Gastrocnemius medialis (tissue), 4 donors: Measurements from ENCODE around the gene LILRB4.

Source experiments
- POLR2A ChIP-seq, 2 donors: fragments of 450-650 bp; IDR thresholded peaks; one replicate each; pipeline ENCODE4 v1.6.1; 2017; ENCODE audit warnings: antibody characterized with exemption in 2 of 2, mild to moderate bottlenecking in 2 of 2, moderate library complexity in 2 of 2
- TF ChIP-seq, protein P1 (sequence below), 5 experiments: fragments of 450-650 bp in 3 of 5; fragments of 200-600 bp in 2 of 5; sonication (generic) in 2 of 5; IDR thresholded peaks in 4 of 5; conservative IDR thresholded peaks in 1 of 5; 1 replicate in 4 of 5; 2 replicates in 1 of 5; pipeline ENCODE4 v1.5.1; 2016 to 2019; ENCODE audit warnings: antibody characterized with exemption in 5 of 5, mild to moderate bottlenecking in 3 of 5, moderate library complexity in 3 of 5

GRCh38 chr19:54673222-54673621, 10.4 kb downstream of the LILRB4 start:
- TF ChIP-seq POLR2A (IDR thresholded peaks at IDR 0.05) = no peak
- TF ChIP-seq, protein P1, sequence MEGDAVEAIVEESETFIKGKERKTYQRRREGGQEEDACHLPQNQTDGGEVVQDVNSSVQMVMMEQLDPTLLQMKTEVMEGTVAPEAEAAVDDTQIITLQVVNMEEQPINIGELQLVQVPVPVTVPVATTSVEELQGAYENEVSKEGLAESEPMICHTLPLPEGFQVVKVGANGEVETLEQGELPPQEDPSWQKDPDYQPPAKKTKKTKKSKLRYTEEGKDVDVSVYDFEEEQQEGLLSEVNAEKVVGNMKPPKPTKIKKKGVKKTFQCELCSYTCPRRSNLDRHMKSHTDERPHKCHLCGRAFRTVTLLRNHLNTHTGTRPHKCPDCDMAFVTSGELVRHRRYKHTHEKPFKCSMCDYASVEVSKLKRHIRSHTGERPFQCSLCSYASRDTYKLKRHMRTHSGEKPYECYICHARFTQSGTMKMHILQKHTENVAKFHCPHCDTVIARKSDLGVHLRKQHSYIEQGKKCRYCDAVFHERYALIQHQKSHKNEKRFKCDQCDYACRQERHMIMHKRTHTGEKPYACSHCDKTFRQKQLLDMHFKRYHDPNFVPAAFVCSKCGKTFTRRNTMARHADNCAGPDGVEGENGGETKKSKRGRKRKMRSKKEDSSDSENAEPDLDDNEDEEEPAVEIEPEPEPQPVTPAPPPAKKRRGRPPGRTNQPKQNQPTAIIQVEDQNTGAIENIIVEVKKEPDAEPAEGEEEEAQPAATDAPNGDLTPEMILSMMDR (IDR thresholded peaks at IDR 0.05 in 4 of 5, conservative IDR thresholded peaks at IDR 0.05 in 1 of 5) = no peak
